ENCODE data around the gene CNOT4.
A peak's percentile ranks its signal among the peaks of the same experiment; 100 is the strongest.

The CNOT4 gene

DNA sequence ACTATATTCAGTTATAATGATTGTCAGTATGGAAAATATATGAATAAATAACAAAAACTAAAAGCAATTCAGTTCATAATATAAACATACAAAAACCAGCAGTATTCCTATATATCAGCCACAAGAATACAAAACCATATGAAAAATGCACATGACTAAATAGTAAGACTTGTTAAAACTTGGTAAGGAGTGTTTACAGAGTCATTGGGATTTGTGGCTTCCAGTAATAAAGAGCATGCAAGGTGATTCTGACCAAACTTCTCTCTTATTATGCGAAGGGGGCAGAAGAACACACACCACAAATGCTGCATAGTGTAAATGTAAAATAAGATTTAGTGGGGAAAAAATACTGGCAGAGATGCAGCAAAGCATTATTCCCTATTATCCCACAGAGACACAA is 8.8 kb upstream of the CNOT4 start:
- TF ChIP-seq, protein P1, sequence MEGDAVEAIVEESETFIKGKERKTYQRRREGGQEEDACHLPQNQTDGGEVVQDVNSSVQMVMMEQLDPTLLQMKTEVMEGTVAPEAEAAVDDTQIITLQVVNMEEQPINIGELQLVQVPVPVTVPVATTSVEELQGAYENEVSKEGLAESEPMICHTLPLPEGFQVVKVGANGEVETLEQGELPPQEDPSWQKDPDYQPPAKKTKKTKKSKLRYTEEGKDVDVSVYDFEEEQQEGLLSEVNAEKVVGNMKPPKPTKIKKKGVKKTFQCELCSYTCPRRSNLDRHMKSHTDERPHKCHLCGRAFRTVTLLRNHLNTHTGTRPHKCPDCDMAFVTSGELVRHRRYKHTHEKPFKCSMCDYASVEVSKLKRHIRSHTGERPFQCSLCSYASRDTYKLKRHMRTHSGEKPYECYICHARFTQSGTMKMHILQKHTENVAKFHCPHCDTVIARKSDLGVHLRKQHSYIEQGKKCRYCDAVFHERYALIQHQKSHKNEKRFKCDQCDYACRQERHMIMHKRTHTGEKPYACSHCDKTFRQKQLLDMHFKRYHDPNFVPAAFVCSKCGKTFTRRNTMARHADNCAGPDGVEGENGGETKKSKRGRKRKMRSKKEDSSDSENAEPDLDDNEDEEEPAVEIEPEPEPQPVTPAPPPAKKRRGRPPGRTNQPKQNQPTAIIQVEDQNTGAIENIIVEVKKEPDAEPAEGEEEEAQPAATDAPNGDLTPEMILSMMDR (IDR thresholded peaks at IDR 0.05; ENCODE audit: low read depth, low read length, missing control alignments), result no peak
- no peak for DNase-seq (ENCODE audit: extremely low read depth, low read depth)
- H3K4me3 ChIP-seq (replicated peaks; ENCODE audit: low read depth, low read length), result no peak overlapping the region

DNA sequence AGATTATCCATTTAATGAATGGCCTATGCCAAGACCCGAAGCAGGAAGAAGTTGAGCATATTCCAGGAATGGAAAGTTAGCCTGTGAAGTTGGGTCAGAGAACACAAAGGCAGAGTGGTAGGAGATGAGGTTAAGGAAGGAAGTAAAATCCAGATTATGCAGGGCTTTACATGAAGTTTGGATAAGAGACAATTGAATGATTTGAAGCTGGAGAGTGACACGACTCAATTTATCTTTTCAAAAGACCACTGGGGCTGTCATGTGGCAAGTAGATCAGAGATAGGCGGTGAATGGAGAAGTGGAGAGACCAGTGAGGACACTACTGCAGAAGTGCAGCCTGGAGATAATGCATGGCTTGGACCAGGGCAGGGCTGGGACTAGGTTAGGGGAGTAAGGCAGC is 7.2 kb upstream of the CNOT4 start:
- no peak overlapping the region for H3K4me3 ChIP-seq (replicated peaks; ENCODE audit: low read depth, low read length)
- TF ChIP-seq, protein P1 (IDR thresholded peaks at IDR 0.05; ENCODE audit: low read depth, low read length, missing control alignments), result no peak
- no peak for DNase-seq (ENCODE audit: extremely low read depth, low read depth)

DNA sequence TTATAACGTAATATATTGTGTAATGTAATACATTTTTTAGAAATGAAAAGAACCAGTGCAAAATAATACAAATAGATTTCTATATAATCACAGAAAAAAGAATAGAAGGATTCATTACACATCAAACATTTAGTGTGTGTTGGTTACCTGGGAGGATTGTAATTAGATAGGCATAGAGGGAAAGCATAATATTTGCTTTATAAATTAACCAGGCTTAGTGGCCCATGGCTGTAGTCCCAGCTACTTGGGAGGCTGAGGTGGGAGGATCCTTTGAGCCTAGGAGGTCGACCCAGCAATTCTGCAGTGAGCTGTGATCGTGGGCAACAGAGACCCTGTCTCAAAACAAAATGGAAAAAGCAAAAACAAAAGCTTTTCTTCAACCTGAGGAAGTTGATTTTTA is 5.0 kb upstream of the CNOT4 start:
- no peak for DNase-seq (ENCODE audit: extremely low read depth, low read depth)
- TF ChIP-seq, protein P1 (IDR thresholded peaks at IDR 0.05; ENCODE audit: low read depth, low read length, missing control alignments), result no peak
- no peak overlapping the region for H3K4me3 ChIP-seq (replicated peaks; ENCODE audit: low read depth, low read length)

DNA sequence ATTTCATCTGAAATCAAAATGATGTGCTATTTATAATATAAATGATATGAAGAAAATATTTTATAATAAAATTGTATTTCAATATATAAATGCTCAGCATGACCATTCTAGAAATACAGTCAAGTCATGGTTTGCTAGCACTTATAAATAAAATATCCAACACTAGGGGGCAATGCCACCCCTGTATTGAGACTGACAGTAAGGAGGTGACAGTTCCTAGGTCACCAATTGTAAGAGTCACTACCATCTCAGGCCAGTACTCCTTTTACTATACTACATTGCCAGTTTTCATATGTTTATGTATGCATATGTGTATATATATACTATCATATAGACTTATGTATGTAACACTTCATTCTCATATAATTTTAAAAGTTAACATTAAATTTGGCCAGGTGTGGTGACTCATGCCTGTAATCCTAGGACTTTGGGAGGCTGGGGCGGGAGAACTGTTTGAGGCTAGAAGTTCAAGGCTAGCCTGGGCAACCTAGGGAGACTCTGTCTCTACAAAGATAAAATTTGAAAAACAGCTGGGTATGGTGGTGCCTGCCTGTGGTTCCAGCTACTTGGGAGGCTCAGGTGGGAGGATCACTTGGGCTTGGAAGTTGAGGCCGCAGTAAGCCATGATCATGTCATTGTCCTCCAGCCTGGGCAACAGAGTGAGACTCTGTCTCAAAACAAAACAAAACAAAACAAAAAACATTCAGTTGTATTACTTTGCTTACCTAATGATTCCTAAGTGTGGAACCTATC is 2.4 kb upstream of the CNOT4 start:
- DNase-seq (ENCODE audit: extremely low read depth, low read depth), result peak; percentile 31

DNA sequence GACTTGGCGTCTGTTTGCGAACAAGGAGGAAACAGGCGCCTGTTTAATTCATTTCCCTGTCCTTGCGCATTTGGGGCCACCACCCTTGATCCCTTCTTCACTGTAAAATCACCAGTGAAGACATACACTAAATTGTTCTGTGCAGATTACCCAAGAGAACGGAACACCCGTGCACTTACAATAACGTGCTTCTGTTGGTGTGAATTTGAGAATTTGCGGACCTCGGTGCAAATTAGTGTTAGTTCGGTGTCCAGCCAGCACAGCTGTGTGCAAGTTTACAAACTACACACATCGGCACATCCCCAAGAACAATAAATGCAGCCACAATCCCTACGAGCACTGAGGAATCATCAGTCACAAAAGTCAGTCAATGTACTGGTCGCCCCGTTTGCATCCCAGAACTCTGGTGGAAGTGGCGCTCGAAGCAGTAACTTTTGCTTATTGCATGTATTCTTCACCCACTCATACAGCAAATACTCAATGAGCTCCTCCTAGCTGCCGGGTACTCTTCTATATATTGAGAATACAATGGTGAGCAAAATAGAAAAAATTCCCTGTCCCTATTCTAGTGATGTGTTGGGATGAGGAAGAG is 786 bp upstream of the CNOT4 start:
- TF ChIP-seq, protein P1 (IDR thresholded peaks at IDR 0.05; ENCODE audit: low read depth, low read length, missing control alignments), result no peak
- no peak for DNase-seq (ENCODE audit: extremely low read depth, low read depth)
- peak overlapping the region; percentile 97 for H3K4me3 ChIP-seq (replicated peaks; ENCODE audit: low read depth, low read length)

More for the DNA sequence above, 2.4 kb upstream of the CNOT4 start:
- H3K4me3 ChIP-seq (replicated peaks; ENCODE audit: low read depth, low read length), result no peak overlapping the region
- TF ChIP-seq, protein P1 (IDR thresholded peaks at IDR 0.05; ENCODE audit: low read depth, low read length, missing control alignments), result peak; percentile 55

DNA sequence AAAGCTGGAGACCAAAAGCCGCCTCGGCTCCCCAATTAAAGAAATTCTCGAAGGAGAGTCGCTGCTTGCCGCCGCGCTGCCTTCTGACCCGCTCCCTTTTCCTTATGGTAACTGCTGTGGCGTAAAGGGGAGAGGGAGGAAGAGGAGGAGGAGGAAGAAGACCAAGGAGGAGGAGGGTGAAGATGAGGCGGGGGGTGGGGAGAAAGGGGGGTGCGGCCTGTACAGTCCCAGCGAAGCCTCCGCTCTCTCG is 388 bp downstream of the CNOT4 start:
- no peak for DNase-seq (ENCODE audit: extremely low read depth, low read depth)
- H3K4me3 ChIP-seq (replicated peaks; ENCODE audit: low read depth, low read length), result peak overlapping the region; percentile 97
- TF ChIP-seq, protein P1 (IDR thresholded peaks at IDR 0.05; ENCODE audit: low read depth, low read length, missing control alignments), result no peak

Data from HFF-Myc (cell line).